Heart left ventricle (tissue), 13 donors: ENCODE results near the gene LYRM1.

Experiments
- POLR2A ChIP-seq, 2 donors: fragments of 450-650 bp; IDR thresholded peaks; one replicate each; pipeline ENCODE4 v1.6.1; 2017; ENCODE audit warnings: antibody characterized with exemption in 2 of 2, mild to moderate bottlenecking in 2 of 2, moderate library complexity in 2 of 2
- TF ChIP-seq, protein P1 (sequence below), 12 donors: fragments of 200-600 bp; sonication (generic) in 4 of 12; IDR thresholded peaks; one replicate each; pipeline versions ENCODE4 v1.5.0 to v1.8.0; 2018 to 2022; ENCODE audit warnings: antibody characterized with exemption in 12 of 12, mild to moderate bottlenecking in 5 of 12
- donor health status: ischemic (EF 13 %, LVEDD 7.1; RV severe dilation, severe dysfunction).
- donor health status: DM: no; HTN: yes; CAD: no.
- donor health status: DM: no; HTN: no; CAD: no.
- donor health status: ischemic (EF 25% LVEDD 6.9; RV normal size, moderate dysfunction).
- donor health status: ischemic (EF 25% LVEDD 5.7; RV mildly dilated, moderate dysfunction).
- donor health status: ischemic (EF 35%, LVEDD 5.7; RV mildly dilated, moderate dysfunction).
- donor health status: nonischemic (EF 11% LVEDD 7.7; RV severe dilation, severe dysfunction).
- donor health status: DM: yes; HTN: yes; CAD: no.
- donor health status: PGD.
- donor health status: ischemic (EF 29% LVEDD 5.4; RV normal size, mild dysfunction).
- donor health status: nonischemic (EF 23%, LVEDD 6.1; RV moderate dilation, normal function).

- TF ChIP-seq, protein P1, sequence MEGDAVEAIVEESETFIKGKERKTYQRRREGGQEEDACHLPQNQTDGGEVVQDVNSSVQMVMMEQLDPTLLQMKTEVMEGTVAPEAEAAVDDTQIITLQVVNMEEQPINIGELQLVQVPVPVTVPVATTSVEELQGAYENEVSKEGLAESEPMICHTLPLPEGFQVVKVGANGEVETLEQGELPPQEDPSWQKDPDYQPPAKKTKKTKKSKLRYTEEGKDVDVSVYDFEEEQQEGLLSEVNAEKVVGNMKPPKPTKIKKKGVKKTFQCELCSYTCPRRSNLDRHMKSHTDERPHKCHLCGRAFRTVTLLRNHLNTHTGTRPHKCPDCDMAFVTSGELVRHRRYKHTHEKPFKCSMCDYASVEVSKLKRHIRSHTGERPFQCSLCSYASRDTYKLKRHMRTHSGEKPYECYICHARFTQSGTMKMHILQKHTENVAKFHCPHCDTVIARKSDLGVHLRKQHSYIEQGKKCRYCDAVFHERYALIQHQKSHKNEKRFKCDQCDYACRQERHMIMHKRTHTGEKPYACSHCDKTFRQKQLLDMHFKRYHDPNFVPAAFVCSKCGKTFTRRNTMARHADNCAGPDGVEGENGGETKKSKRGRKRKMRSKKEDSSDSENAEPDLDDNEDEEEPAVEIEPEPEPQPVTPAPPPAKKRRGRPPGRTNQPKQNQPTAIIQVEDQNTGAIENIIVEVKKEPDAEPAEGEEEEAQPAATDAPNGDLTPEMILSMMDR (IDR thresholded peaks at IDR 0.05), result no peak
- TF ChIP-seq POLR2A (IDR thresholded peaks at IDR 0.05), result no peak
Measured at GRCh38 chr16:20868890-20869289, 31.7 kb upstream of the LYRM1 start.
